Measurements from ENCODE around the gene HTR5A. TPM values are rescaled to one million over a fixed set of nuclear protein-coding genes. Genes with fewer than 3 reads are reported as not detected.

Gene HTR5A
- total RNA-seq, 2 donors from 2014 or later = not detected

DNA sequence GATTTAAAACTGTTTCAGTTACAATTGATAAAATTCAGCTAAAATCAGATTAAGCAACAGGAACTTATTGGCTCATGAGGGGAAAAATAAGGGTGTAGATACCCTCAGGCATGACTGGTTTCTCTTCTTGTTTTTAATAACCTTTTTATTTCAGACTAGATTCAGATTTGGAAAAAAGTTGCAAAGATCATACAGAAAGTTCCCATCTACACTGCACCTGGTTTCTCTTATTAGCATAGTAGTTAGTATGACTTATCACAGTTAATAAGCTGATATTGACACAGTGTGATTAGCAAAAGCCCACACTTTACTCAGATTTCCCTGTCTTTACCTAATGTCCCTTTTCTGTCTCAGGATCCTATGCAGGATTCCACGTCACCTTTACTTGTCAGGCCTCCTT lies 53.3 kb downstream of the HTR5A start:
- H3K9me3 ChIP-seq = no peaks in the 10 kb centered on the region
- intact Hi-C loops (cut with DNase I) = no loop called here
- TF ChIP-seq, protein P1, sequence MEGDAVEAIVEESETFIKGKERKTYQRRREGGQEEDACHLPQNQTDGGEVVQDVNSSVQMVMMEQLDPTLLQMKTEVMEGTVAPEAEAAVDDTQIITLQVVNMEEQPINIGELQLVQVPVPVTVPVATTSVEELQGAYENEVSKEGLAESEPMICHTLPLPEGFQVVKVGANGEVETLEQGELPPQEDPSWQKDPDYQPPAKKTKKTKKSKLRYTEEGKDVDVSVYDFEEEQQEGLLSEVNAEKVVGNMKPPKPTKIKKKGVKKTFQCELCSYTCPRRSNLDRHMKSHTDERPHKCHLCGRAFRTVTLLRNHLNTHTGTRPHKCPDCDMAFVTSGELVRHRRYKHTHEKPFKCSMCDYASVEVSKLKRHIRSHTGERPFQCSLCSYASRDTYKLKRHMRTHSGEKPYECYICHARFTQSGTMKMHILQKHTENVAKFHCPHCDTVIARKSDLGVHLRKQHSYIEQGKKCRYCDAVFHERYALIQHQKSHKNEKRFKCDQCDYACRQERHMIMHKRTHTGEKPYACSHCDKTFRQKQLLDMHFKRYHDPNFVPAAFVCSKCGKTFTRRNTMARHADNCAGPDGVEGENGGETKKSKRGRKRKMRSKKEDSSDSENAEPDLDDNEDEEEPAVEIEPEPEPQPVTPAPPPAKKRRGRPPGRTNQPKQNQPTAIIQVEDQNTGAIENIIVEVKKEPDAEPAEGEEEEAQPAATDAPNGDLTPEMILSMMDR (IDR thresholded peaks at IDR 0.05) = no peak
- H3K4me1 ChIP-seq = no peaks in the 10 kb centered on the region
- no peak overlapping the region for H3K4me3 ChIP-seq
- no peak for DNase-seq
- no peak overlapping the region for H3K9ac ChIP-seq (ENCODE audit: low read depth in 2 of 2, low read length in 2 of 2)
- no peak overlapping the region for H3K27ac ChIP-seq
- H3K36me3 ChIP-seq = no peaks in the 10 kb centered on the region
- no peaks in the 10 kb centered on the region for H3K27me3 ChIP-seq

DNA sequence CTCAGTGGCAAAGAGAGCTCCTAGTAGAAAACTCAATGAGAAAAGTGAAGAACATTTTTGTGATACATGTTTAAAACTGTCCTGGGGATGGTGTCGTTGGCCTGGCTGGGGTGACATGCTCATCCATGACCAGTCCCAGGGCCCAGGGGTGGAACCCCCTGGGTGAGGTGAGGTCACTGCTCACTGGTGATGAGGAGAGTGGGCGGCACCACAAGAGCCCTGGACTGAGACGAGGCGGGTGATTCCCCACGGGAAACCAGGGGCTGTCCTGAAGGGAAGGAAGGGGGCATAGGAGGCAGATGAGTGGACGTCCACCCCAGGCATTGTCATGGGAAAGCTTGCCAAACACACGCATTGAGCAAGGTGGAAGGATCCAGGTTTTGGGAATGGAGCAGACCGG lies 54.6 kb downstream of the HTR5A start:
- H3K36me3 ChIP-seq = no peaks in the 10 kb centered on the region
- H3K4me1 ChIP-seq = no peaks in the 10 kb centered on the region
- no peaks in the 10 kb centered on the region for H3K9me3 ChIP-seq
- intact Hi-C loops (cut with DNase I) = no loop called here
- TF ChIP-seq, protein P1 (IDR thresholded peaks at IDR 0.05) = no peak
- DNase-seq = no peak
- no peak overlapping the region for H3K27ac ChIP-seq
- H3K9ac ChIP-seq (ENCODE audit: low read depth in 2 of 2, low read length in 2 of 2) = no peak overlapping the region
- no peaks in the 10 kb centered on the region for H3K27me3 ChIP-seq
- no peak overlapping the region for H3K4me3 ChIP-seq

DNA sequence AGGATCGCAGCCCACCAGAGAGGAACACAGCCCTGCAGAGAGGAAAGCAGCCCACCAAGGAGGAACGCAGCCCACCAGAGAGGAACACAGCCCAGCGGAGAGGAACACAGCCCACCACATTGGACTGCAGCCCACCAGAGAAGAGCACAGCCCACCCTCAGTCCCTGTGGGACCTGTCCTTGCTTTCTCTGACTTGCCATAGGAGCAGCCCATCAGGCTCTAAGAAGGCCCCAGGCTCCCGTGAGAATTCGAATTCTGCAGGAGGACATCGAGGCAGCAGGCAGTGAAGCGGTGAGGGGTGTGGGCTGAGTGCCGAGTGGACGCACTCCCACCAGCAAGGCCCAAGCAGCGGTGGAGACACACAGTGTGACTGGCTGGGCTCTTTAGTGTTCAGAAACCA lies 59.1 kb downstream of the HTR5A start:
- TF ChIP-seq, protein P1 (IDR thresholded peaks at IDR 0.05) = no peak
- DNase-seq = no peak
- H3K27ac ChIP-seq = no peak overlapping the region
- H3K4me1 ChIP-seq = no peaks in the 10 kb centered on the region
- H3K36me3 ChIP-seq = no peaks in the 10 kb centered on the region
- intact Hi-C loops (cut with DNase I) = no loop called here
- no peaks in the 10 kb centered on the region for H3K27me3 ChIP-seq
- no peak overlapping the region for H3K4me3 ChIP-seq
- H3K9me3 ChIP-seq = no peaks in the 10 kb centered on the region
- no peak overlapping the region for H3K9ac ChIP-seq (ENCODE audit: low read depth in 2 of 2, low read length in 2 of 2)

DNA sequence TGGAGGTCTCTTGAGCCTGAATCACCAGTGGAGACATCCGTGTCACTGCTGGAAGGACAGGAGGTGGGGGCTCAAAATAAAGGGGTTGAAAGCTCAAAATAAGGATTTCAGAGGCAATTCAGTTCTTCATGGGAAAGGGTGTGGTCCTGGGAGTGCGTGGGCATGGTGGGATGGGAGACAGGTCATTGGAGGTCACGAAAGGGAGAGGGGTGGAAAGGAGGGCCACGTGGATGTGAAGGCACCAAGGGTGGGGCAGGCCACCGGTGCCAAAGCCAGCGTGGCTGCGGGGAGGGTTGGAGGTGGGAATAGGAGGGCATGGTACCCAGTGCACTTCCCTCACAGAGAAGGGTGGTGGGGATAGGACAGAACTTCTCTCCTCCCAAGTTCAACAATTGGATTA lies 59.7 kb downstream of the HTR5A start:
- DNase-seq = no peak
- intact Hi-C loops (cut with DNase I) = no loop called here
- no peaks in the 10 kb centered on the region for H3K9me3 ChIP-seq

DNA sequence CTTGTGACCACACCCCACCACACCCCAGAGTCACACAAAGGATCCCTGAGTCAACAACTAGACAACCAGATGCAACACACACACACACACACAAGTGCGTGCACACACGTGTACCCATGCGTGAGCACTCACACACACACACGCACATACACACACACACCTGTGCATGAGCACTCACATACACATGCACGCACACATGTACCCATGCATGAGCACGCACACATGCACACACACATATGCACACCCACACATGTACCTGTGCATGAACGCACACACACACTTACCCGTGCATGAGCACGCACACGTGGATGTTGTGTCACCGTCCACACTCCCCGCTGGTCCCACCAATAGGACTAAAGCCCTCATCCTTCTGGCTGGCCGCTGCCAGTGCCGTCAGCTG lies 60.4 kb downstream of the HTR5A start:
- H3K4me3 ChIP-seq = no peak overlapping the region
- no peaks in the 10 kb centered on the region for H3K27me3 ChIP-seq
- no peak for DNase-seq
- no peaks in the 10 kb centered on the region for H3K4me1 ChIP-seq
- TF ChIP-seq, protein P1 (IDR thresholded peaks at IDR 0.05) = no peak
- H3K36me3 ChIP-seq = no peaks in the 10 kb centered on the region
- no peak overlapping the region for H3K9ac ChIP-seq (ENCODE audit: low read depth in 2 of 2, low read length in 2 of 2)
- no peak overlapping the region for H3K27ac ChIP-seq
- no peaks in the 10 kb centered on the region for H3K9me3 ChIP-seq
- intact Hi-C loops (cut with DNase I) = no loop called here

More for the DNA sequence above, 59.7 kb downstream of the HTR5A start:
- Histone ChIP-seq H3K27ac (no peak overlapping the region), H3K36me3 (no peaks in the 10 kb centered on the region), H3K4me1 (no peaks in the 10 kb centered on the region), H3K9ac (ENCODE audit: low read depth in 2 of 2, low read length in 2 of 2) (no peak overlapping the region), H3K4me3 (no peak overlapping the region), H3K27me3 (no peaks in the 10 kb centered on the region)
- TF ChIP-seq, protein P1 (IDR thresholded peaks at IDR 0.05) = no peak

DNA sequence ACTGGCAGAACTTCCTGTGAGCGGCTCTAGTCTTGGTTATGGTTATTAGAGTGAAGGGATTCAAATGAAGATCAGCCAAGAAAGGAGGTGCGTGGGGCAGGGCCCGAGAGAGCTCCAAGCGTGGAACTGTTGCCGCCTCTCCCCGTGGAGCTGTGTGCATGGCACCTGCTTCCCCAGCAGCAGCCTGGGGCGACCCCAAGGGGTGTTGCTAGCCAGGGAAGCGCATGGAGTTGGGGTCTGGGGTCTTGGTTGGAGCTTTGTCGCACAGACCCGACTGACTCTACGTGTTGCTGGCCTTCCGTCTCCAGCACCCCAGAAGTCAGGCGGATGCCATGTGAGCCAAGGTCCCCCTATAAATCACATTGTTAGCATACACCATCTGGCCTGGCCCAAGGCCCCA lies 61.0 kb downstream of the HTR5A start:
- H3K9me3 ChIP-seq = no peaks in the 10 kb centered on the region

More for the DNA sequence above, 61.0 kb downstream of the HTR5A start:
- Histone ChIP-seq H3K27ac (no peak overlapping the region), H3K4me1 (no peaks in the 10 kb centered on the region), H3K36me3 (no peaks in the 10 kb centered on the region), H3K27me3 (no peaks in the 10 kb centered on the region), H3K9ac (ENCODE audit: low read depth in 2 of 2, low read length in 2 of 2) (no peak overlapping the region), H3K4me3 (no peak overlapping the region)
- TF ChIP-seq, protein P1 (IDR thresholded peaks at IDR 0.05) = no peak
- DNase-seq = no peak
- intact Hi-C loops (cut with DNase I) = no loop called here

All from colonic mucosa (tissue), 4 donors.